Iris pigment epithelial cell (primary cell): ENCODE measurements around the gene LYZL1.
"Not testable (repeated sequence)": the region's sequence is repeated elsewhere in the genome, so short reads cannot be mapped to it uniquely, and the experiment has no call there.

Experiments used
- DNase-seq: peaks from one replicate; pipeline ENCODE4 v3.0.0-alpha.2; 2011; ENCODE audit warnings: low read depth

LYZL1 gene

GRCh38 chr10:29308142-29308541 is 19.3 kb downstream of the LYZL1 start:
- DNase-seq = not testable (repeated sequence)

- no peak for DNase-seq
These were observed 20.6 kb downstream of the LYZL1 start for GRCh38 chr10:29309465-29309864.

- DNase-seq = not testable (repeated sequence)
These were observed 21.6 kb downstream of the LYZL1 start for GRCh38 chr10:29310463-29310862.

- DNase-seq = no peak
These were observed 24.2 kb downstream of the LYZL1 start for GRCh38 chr10:29313071-29313470.

GRCh38 chr10:29314726-29315125 is 25.9 kb downstream of the LYZL1 start:
- DNase-seq = no peak

- DNase-seq = no peak
These were observed 26.9 kb downstream of the LYZL1 start for GRCh38 chr10:29315814-29316213.

- DNase-seq = no peak
These were observed 27.6 kb downstream of the LYZL1 start for GRCh38 chr10:29316308-29317026.

- DNase-seq = peak; percentile 71
These were observed 28.2 kb downstream of the LYZL1 start for GRCh38 chr10:29317027-29317420.

GRCh38 chr10:29317423-29318021 is 28.7 kb downstream of the LYZL1 start:
- no peak for DNase-seq

- DNase-seq = peak; percentile 65
These were observed 29.5 kb downstream of the LYZL1 start for GRCh38 chr10:29318141-29319071.

GRCh38 chr10:29319205-29319781 is 30.4 kb downstream of the LYZL1 start:
- no peak for DNase-seq

- peak; percentile 58 for DNase-seq
These were observed 31.8 kb downstream of the LYZL1 start for GRCh38 chr10:29320680-29321121.

- no peak for DNase-seq
These were observed 32.8 kb downstream of the LYZL1 start for GRCh38 chr10:29321656-29322055.

GRCh38 chr10:29322918-29323317 is 34.0 kb downstream of the LYZL1 start:
- no peak for DNase-seq

GRCh38 chr10:29323367-29323766 is 34.5 kb downstream of the LYZL1 start:
- DNase-seq = no peak

GRCh38 chr10:29324220-29324841 is 35.5 kb downstream of the LYZL1 start:
- peak; percentile 36 for DNase-seq

- no peak for DNase-seq
These were observed 37.4 kb downstream of the LYZL1 start for GRCh38 chr10:29326299-29326698.

GRCh38 chr10:29326886-29327745 is 38.2 kb downstream of the LYZL1 start:
- no peak for DNase-seq

GRCh38 chr10:29327746-29328102 is 38.9 kb downstream of the LYZL1 start:
- no peak for DNase-seq

- DNase-seq = peak; percentile 47
These were observed 40.1 kb downstream of the LYZL1 start for GRCh38 chr10:29328983-29329382.

GRCh38 chr10:29329420-29329819 is 40.5 kb downstream of the LYZL1 start:
- no peak for DNase-seq
